Endodermal cell (in vitro differentiated cells): ENCODE data around the gene TACC3. TPM values are rescaled to one million over a fixed set of nuclear protein-coding genes. Genes with fewer than 3 reads are reported as not detected.

Experiments used
- DNase-seq: peaks from one replicate; pipeline ENCODE4 v3.0.0-alpha.2; 2017
- H3K27ac ChIP-seq: 2 replicates; pipeline ENCODE4 v1.5.1; 2013; ENCODE audit warnings: mild to moderate bottlenecking, low read depth, low read length, moderate library complexity
- H3K27me3 ChIP-seq: 2 replicates; pipeline ENCODE4 v1.6.1; 2013; ENCODE audit warnings: mild to moderate bottlenecking, low read length, moderate library complexity; ENCODE audit not compliant: insufficient read depth, control insufficient read depth, poor library complexity, severe bottlenecking
- H3K36me3 ChIP-seq: 2 replicates; pipeline ENCODE4 v1.7.0; 2013; ENCODE audit warnings: mild to moderate bottlenecking, low read length, moderate library complexity; ENCODE audit not compliant: control insufficient read depth, insufficient read depth
- H3K4me1 ChIP-seq: one replicate; pipeline ENCODE4 v1.7.0; 2013; ENCODE audit warnings: low read length; ENCODE audit not compliant: control insufficient read depth, insufficient read depth
- H3K4me3 ChIP-seq: 2 replicates; pipeline ENCODE4 v1.5.1; 2013; ENCODE audit warnings: mild to moderate bottlenecking, low read length, moderate library complexity
- H3K9ac ChIP-seq: 2 replicates; pipeline ENCODE4 v1.6.1; 2013; ENCODE audit warnings: mild to moderate bottlenecking, low read length, moderate library complexity; ENCODE audit not compliant: poor library complexity, severe bottlenecking; ENCODE audit errors: extremely low read depth
- H3K9me3 ChIP-seq: 2 replicates; pipeline ENCODE4 v1.6.1; 2013; ENCODE audit warnings: mild to moderate bottlenecking, low read length, moderate library complexity; ENCODE audit not compliant: control insufficient read depth
- H3K27ac Mint-ChIP-seq: 2 replicates; pipeline ENCODE4 v1.8.0; 2020; ENCODE audit warnings: mixed read lengths
- H3K27me3 Mint-ChIP-seq: 2 replicates; pipeline ENCODE4 v1.8.0; 2021; ENCODE audit warnings: mild to moderate bottlenecking, mixed read lengths; ENCODE audit not compliant: insufficient read depth
- H3K36me3 Mint-ChIP-seq: 2 replicates; pipeline ENCODE4 v1.8.0; 2020; ENCODE audit warnings: low read depth, mixed read lengths
- H3K4me1 Mint-ChIP-seq: 2 replicates; pipeline ENCODE4 v1.8.0; 2020; ENCODE audit warnings: mixed read lengths
- H3K4me3 Mint-ChIP-seq: 2 replicates; pipeline ENCODE4 v1.8.0; 2020; ENCODE audit warnings: mild to moderate bottlenecking, moderate library complexity, mixed read lengths
- H3K9me3 Mint-ChIP-seq: 2 replicates; pipeline ENCODE4 v1.8.0; 2020; ENCODE audit warnings: mild to moderate bottlenecking, mixed read lengths
- CTCF ChIP-seq: fragments of 200-600 bp; sonication (generic); conservative IDR thresholded peaks from 2 replicates; pipeline ENCODE4 v1.5.0; 2021; ENCODE audit warnings: antibody characterized with exemption, mild to moderate bottlenecking
- WGBS, 2 experiments: methylation state at CpG; one replicate each; pipeline versions ENCODE4 v1.1.5 to v1.1.7; 2013; ENCODE audit warnings: missing lambda C conversion rate in 2 of 2, mixed read lengths in 1 of 2; ENCODE audit not compliant: insufficient coverage in 1 of 2, insufficient read length in 1 of 2; 5-methylcytosine and 5-hydroxymethylcytosine counted together
- total RNA-seq, 2 donors: library from RNA; stranded (reverse); fragmentation: NEBNext Ultra II Directional in 1 of 2; extraction: Animal tissue kit (Norgen Biotek cat#: 25700) in 1 of 2; gene quantifications; 2 replicates in 1 of 2; 3 replicates in 1 of 2; pipeline ENCODE4 v1.2.1, GENCODE V29; 2021

TACC3 gene
- total RNA-seq, 2 donors from 2014 or later: 113 to 182 TPM

- H3K36me3 Mint-ChIP-seq: peaks cover 40% of the 10 kb centered on the region
- Histone ChIP-seq H3K36me3 (peaks cover 36% of the 10 kb centered on the region), H3K9ac (no peak overlapping the region), H3K4me3 (no peak overlapping the region), H3K4me1 (no peaks in the 10 kb centered on the region), H3K27ac (no peak overlapping the region), H3K27me3 (no peaks in the 10 kb centered on the region), H3K9me3 (peaks cover under 1% of the 10 kb centered on the region)
- H3K27me3 Mint-ChIP-seq: no peaks in the 10 kb centered on the region
- TF ChIP-seq CTCF: no peak
- WGBS, 2 experiments: 93 to 100% methylated on average over 1 to 6 of the region's 6 CpGs
- no peak for DNase-seq
- H3K4me1 Mint-ChIP-seq: no peaks in the 10 kb centered on the region
- no peak overlapping the region for H3K27ac Mint-ChIP-seq
- no peak overlapping the region for H3K4me3 Mint-ChIP-seq
- no peaks in the 10 kb centered on the region for H3K9me3 Mint-ChIP-seq
Measured at GRCh38 chr4:1743975-1744374, 22.7 kb downstream of the TACC3 start.

GRCh38 chr4:1744552-1744951, 23.2 kb downstream of the TACC3 start:
- Mint-ChIP-seq H3K9me3 (no peaks in the 10 kb centered on the region), H3K4me3 (no peak overlapping the region), H3K36me3 (peaks cover 37% of the 10 kb centered on the region), H3K27me3 (no peaks in the 10 kb centered on the region), H3K27ac (no peak overlapping the region), H3K4me1 (no peaks in the 10 kb centered on the region)
- H3K4me3 ChIP-seq: no peak overlapping the region
- H3K27me3 ChIP-seq: no peaks in the 10 kb centered on the region
- no peak for TF ChIP-seq CTCF
- H3K36me3 ChIP-seq: peaks cover 31% of the 10 kb centered on the region
- WGBS, 2 experiments: 93 to 98% methylated on average over 8 to 14 of the region's 14 CpGs
- no peak overlapping the region for H3K9ac ChIP-seq
- H3K27ac ChIP-seq: no peak overlapping the region
- no peaks in the 10 kb centered on the region for H3K4me1 ChIP-seq
- no peaks in the 10 kb centered on the region for H3K9me3 ChIP-seq
- DNase-seq: no peak

GRCh38 chr4:1745165-1745564, 23.8 kb downstream of the TACC3 start:
- TF ChIP-seq CTCF: no peak
- Histone ChIP-seq H3K4me1 (no peaks in the 10 kb centered on the region), H3K4me3 (no peak overlapping the region), H3K27ac (no peak overlapping the region), H3K36me3 (peaks cover 30% of the 10 kb centered on the region), H3K9ac (no peak overlapping the region), H3K27me3 (no peaks in the 10 kb centered on the region), H3K9me3 (no peaks in the 10 kb centered on the region)
- H3K4me3 Mint-ChIP-seq: no peak overlapping the region
- 92 to 97% methylated on average over 10 to 13 of the region's 13 CpGs for WGBS, 2 experiments
- H3K27me3 Mint-ChIP-seq: no peaks in the 10 kb centered on the region
- no peak overlapping the region for H3K27ac Mint-ChIP-seq
- no peaks in the 10 kb centered on the region for H3K4me1 Mint-ChIP-seq
- H3K9me3 Mint-ChIP-seq: no peaks in the 10 kb centered on the region
- H3K36me3 Mint-ChIP-seq: peaks cover 37% of the 10 kb centered on the region
- no peak for DNase-seq
